Adipocyte (in vitro differentiated cells): ENCODE data around the gene PLCD1.

ENCODE experiments used
- DNase-seq: peaks from one replicate; pipeline ENCODE4 v3.0.0-alpha.2; 2015; ENCODE audit warnings: low read depth
- H3K27me3 ChIP-seq: replicated peaks from 2 replicates; pipeline ENCODE4 v1.7.0; 2013; ENCODE audit warnings: mild to moderate bottlenecking, low read length, moderate library complexity; ENCODE audit not compliant: control insufficient read depth, insufficient read depth
- H3K36me3 ChIP-seq: 2 replicates; pipeline ENCODE4 v1.7.0; 2013; ENCODE audit warnings: low read length, mild to moderate bottlenecking, moderate library complexity; ENCODE audit not compliant: control insufficient read depth, insufficient read depth, severe bottlenecking
- H3K4me1 ChIP-seq: 2 replicates; pipeline ENCODE4 v1.7.0; 2013; ENCODE audit warnings: mild to moderate bottlenecking, low read length, moderate library complexity; ENCODE audit not compliant: control insufficient read depth, insufficient read depth
- H3K4me3 ChIP-seq: 2 replicates; pipeline ENCODE4 v1.7.0; 2013; ENCODE audit warnings: mild to moderate bottlenecking, low read length, moderate library complexity
- H3K9ac ChIP-seq: 2 replicates; pipeline ENCODE4 v1.7.0; 2013; ENCODE audit warnings: mild to moderate bottlenecking, low read length, moderate library complexity
- H3K9me3 ChIP-seq: 2 replicates; pipeline ENCODE4 v1.7.0; 2013; ENCODE audit warnings: mild to moderate bottlenecking, low read length, moderate library complexity; ENCODE audit not compliant: control insufficient read depth

PLCD1 gene

GRCh38 chr3:38051131-38051530 is 21.7 kb upstream of the PLCD1 start:
- no peaks in the 10 kb centered on the region for H3K36me3 ChIP-seq
- H3K27me3 ChIP-seq = peaks cover 20% of the 10 kb centered on the region
- no peak overlapping the region for H3K4me3 ChIP-seq
- no peak overlapping the region for H3K9ac ChIP-seq
- DNase-seq = no peak
- H3K9me3 ChIP-seq = no peaks in the 10 kb centered on the region
- no peaks in the 10 kb centered on the region for H3K4me1 ChIP-seq

- H3K9me3 ChIP-seq = no peaks in the 10 kb centered on the region
- H3K36me3 ChIP-seq = no peaks in the 10 kb centered on the region
- H3K27me3 ChIP-seq = peaks cover 22% of the 10 kb centered on the region
- DNase-seq = no peak
- no peak overlapping the region for H3K4me3 ChIP-seq
- H3K9ac ChIP-seq = no peak overlapping the region
- no peaks in the 10 kb centered on the region for H3K4me1 ChIP-seq
These were observed 20.1 kb upstream of the PLCD1 start for GRCh38 chr3:38049358-38050126.

- Histone ChIP-seq H3K9ac (no peak overlapping the region), H3K9me3 (no peaks in the 10 kb centered on the region), H3K4me3 (no peak overlapping the region), H3K27me3 (peaks cover 17% of the 10 kb centered on the region), H3K36me3 (no peaks in the 10 kb centered on the region), H3K4me1 (no peaks in the 10 kb centered on the region)
- no peak for DNase-seq
These were observed 18.5 kb upstream of the PLCD1 start for GRCh38 chr3:38047896-38048295.

- Histone ChIP-seq H3K4me3 (no peak overlapping the region), H3K36me3 (no peaks in the 10 kb centered on the region), H3K27me3 (peaks cover 17% of the 10 kb centered on the region), H3K9ac (no peak overlapping the region), H3K4me1 (no peaks in the 10 kb centered on the region), H3K9me3 (no peaks in the 10 kb centered on the region)
- no peak for DNase-seq
These were observed 17.4 kb upstream of the PLCD1 start for GRCh38 chr3:38046821-38047220.

- DNase-seq = no peak
- Histone ChIP-seq H3K9me3 (no peaks in the 10 kb centered on the region), H3K9ac (no peak overlapping the region), H3K4me3 (no peak overlapping the region), H3K27me3 (peaks cover 10% of the 10 kb centered on the region), H3K4me1 (no peaks in the 10 kb centered on the region), H3K36me3 (no peaks in the 10 kb centered on the region)
These were observed 16.6 kb upstream of the PLCD1 start for GRCh38 chr3:38046027-38046426.

GRCh38 chr3:38043486-38043885 is 14.0 kb upstream of the PLCD1 start:
- Histone ChIP-seq H3K4me3 (no peak overlapping the region), H3K9me3 (no peaks in the 10 kb centered on the region), H3K4me1 (peaks cover 11% of the 10 kb centered on the region), H3K27me3 (peaks cover 10% of the 10 kb centered on the region), H3K9ac (no peak overlapping the region), H3K36me3 (no peaks in the 10 kb centered on the region)
- DNase-seq = no peak

GRCh38 chr3:38040401-38040800 is 11.0 kb upstream of the PLCD1 start:
- Histone ChIP-seq H3K27me3 (peaks cover 6% of the 10 kb centered on the region), H3K4me3 (no peak overlapping the region)
- no peak for DNase-seq

GRCh38 chr3:38039899-38040261 is 10.4 kb upstream of the PLCD1 start:
- no peaks in the 10 kb centered on the region for H3K36me3 ChIP-seq
- H3K27me3 ChIP-seq = peaks cover 4% of the 10 kb centered on the region
- peaks cover 11% of the 10 kb centered on the region for H3K4me1 ChIP-seq
- peak overlapping the region; percentile 7 for H3K9ac ChIP-seq
- H3K4me3 ChIP-seq = peak overlapping the region; percentile 74
- no peaks in the 10 kb centered on the region for H3K9me3 ChIP-seq
- DNase-seq = peak; percentile 49

More at GRCh38 chr3:38040401-38040800, 11.0 kb upstream of the PLCD1 start:
- Histone ChIP-seq H3K9me3 (no peaks in the 10 kb centered on the region), H3K36me3 (no peaks in the 10 kb centered on the region), H3K4me1 (peaks cover 11% of the 10 kb centered on the region), H3K9ac (no peak overlapping the region)

- DNase-seq = peak; percentile 65
- no peaks in the 10 kb centered on the region for H3K27me3 ChIP-seq
- H3K9me3 ChIP-seq = no peaks in the 10 kb centered on the region
- H3K4me1 ChIP-seq = peaks cover 11% of the 10 kb centered on the region
- peak within 1 kb of the TSS; percentile 7 for H3K9ac ChIP-seq
- H3K36me3 ChIP-seq = no peaks in the 10 kb centered on the region
- peak within 1 kb of the TSS; percentile 74 for H3K4me3 ChIP-seq
These were observed 9.9 kb upstream of the PLCD1 start, which contains the start of gene DLEC1 for GRCh38 chr3:38039101-38039898. Gene DLEC1 (plus strand): TSS chr3:38039208. CDS start chr3:38039226, 18 bp downstream.

- Histone ChIP-seq H3K27me3 (no peaks in the 10 kb centered on the region), H3K9me3 (no peaks in the 10 kb centered on the region), H3K4me1 (peaks cover 11% of the 10 kb centered on the region), H3K9ac (no peak overlapping the region), H3K36me3 (no peaks in the 10 kb centered on the region), H3K4me3 (no peak overlapping the region)
- no peak for DNase-seq
These were observed 9.0 kb upstream of the PLCD1 start for GRCh38 chr3:38038447-38038911.

GRCh38 chr3:38036906-38037305 is 7.5 kb upstream of the PLCD1 start:
- DNase-seq = no peak
- no peak overlapping the region for H3K4me3 ChIP-seq
- no peak overlapping the region for H3K9ac ChIP-seq
- peaks cover 11% of the 10 kb centered on the region for H3K4me1 ChIP-seq
- H3K36me3 ChIP-seq = no peaks in the 10 kb centered on the region
- H3K9me3 ChIP-seq = no peaks in the 10 kb centered on the region
- no peaks in the 10 kb centered on the region for H3K27me3 ChIP-seq
